HepG2 (cell line): ENCODE data around the gene VPS9D1. TPM values are rescaled to one million over a fixed set of nuclear protein-coding genes. Genes with fewer than 3 reads are reported as not detected.

Experiments
- ATAC-seq: fragments of 200-7000 bp; cut with Tn5 transposase; 3 replicates; pipeline ENCODE4 v1.9.1; 2020; ENCODE audit warnings: mild to moderate bottlenecking, moderate library complexity
- BruUV-seq: library from RNA; stranded (reverse); fragments of 400-500 nt; replicated peaks from 2 replicates; lab custom pipeline; 2021; lab: Mats Ljungman, UMichigan
- CTCF ChIA-PET: fragments of 300-600 bp; formaldehyde crosslinking; extraction: SDS; loops from one replicate; lab custom pipeline; 2021; ENCODE audit warnings: low total read pairs, inconsistent platforms, low intra/inter-chr PET ratio; lab: Yijun Ruan, JAX
- POLR2A ChIA-PET: fragments of 350-600 bp; sonication (Branson Sonifier 250); formaldehyde crosslinking; loops from one replicate; lab custom pipeline; 2020; ENCODE audit warnings: antibody characterized with exemption, inconsistent platforms; lab: Yijun Ruan, JAX
- DNase-seq: peaks from one replicate; pipeline ENCODE4 v3.0.0-alpha.2; 2015; ENCODE audit warnings: low spot score
- FAIRE-seq: peaks from 3 replicates; lab custom pipeline; 2011; peaks lifted over from hg19 to GRCh38; lab: Jason Lieb, UNC
- H2AFZ ChIP-seq: one replicate; pipeline ENCODE4 v1.6.1; 2011; ENCODE audit warnings: low read length, inconsistent platforms
- H3K27ac ChIP-seq: fragments of 300-600 bp; 3 replicates; pipeline ENCODE4 v1.8.0; 2011; ENCODE audit warnings: mixed run types, mild to moderate bottlenecking, mixed read lengths, low read length, inconsistent platforms; ENCODE audit not compliant: insufficient read depth; ENCODE audit errors: extremely low read length
- H3K27me3 ChIP-seq, 2 experiments: fragments of 200-600 bp in 1 of 2; 2 replicates in 1 of 2; 3 replicates in 1 of 2; pipeline versions ENCODE4 v1.6.0 to v1.8.0; 2011; ENCODE audit warnings: low read length in 2 of 2, mild to moderate bottlenecking in 2 of 2, moderate library complexity in 2 of 2, inconsistent platforms in 1 of 2; ENCODE audit not compliant: insufficient read depth in 2 of 2, control insufficient read depth in 1 of 2
- H3K36me3 ChIP-seq, 2 experiments: fragments of 200-600 bp in 1 of 2; replicated peaks in 1 of 2; 2 replicates in 1 of 2; 3 replicates in 1 of 2; pipeline versions ENCODE4 v1.5.1 to v1.8.0; 2011; ENCODE audit warnings: low read length in 2 of 2, inconsistent platforms in 1 of 2; ENCODE audit not compliant: insufficient read depth in 2 of 2, control insufficient read depth in 1 of 2
- H3K4me1 ChIP-seq: 2 replicates; pipeline ENCODE4 v1.5.1; 2012; ENCODE audit warnings: low read length, inconsistent platforms; ENCODE audit not compliant: insufficient read depth
- H3K4me2 ChIP-seq: 2 replicates; pipeline ENCODE4 v1.6.0; 2011; ENCODE audit warnings: low read depth, low read length, inconsistent platforms
- H3K4me3 ChIP-seq, 3 experiments: fragments of 200-600 bp in 1 of 3; sonication (generic), shearing (Covaris generic) in 1 of 3; replicated peaks in 1 of 3; 2 replicates each; pipeline ENCODE4 v1.5.1; 2011 to 2016; ENCODE audit warnings: low read length in 3 of 3, inconsistent platforms in 2 of 3, low read depth in 2 of 3, mild to moderate bottlenecking in 2 of 3, control low read depth in 1 of 3, mixed read lengths in 1 of 3; ENCODE audit not compliant: insufficient read depth in 1 of 3
- H3K79me2 ChIP-seq: one replicate; pipeline ENCODE4 v1.6.1; 2011; ENCODE audit warnings: low read length, inconsistent platforms; ENCODE audit not compliant: insufficient read depth
- H3K9ac ChIP-seq: 2 replicates; pipeline ENCODE4 v1.6.0; 2011; ENCODE audit warnings: mild to moderate bottlenecking, low read depth, low read length, inconsistent platforms; ENCODE audit not compliant: insufficient read depth
- H3K9me3 ChIP-seq: 2 replicates; pipeline ENCODE4 v1.5.1; 2012; ENCODE audit warnings: mild to moderate bottlenecking, low read length
- H4K20me1 ChIP-seq: 2 replicates; pipeline ENCODE4 v1.6.0; 2011; ENCODE audit warnings: inconsistent platforms, mild to moderate bottlenecking, low read length, moderate library complexity; ENCODE audit not compliant: insufficient read depth
- AGO2 ChIP-seq: fragments of 200-400 bp; formaldehyde crosslinking; optimal IDR thresholded peaks from 2 replicates; pipeline ENCODE3; 2017; ENCODE audit warnings: mild to moderate bottlenecking, low read depth, low read length, moderate library complexity
- BCL6 ChIP-seq: IDR thresholded peaks from 2 replicates; pipeline ENCODE4 v1.6.1; 2016; ENCODE audit warnings: missing genetic modification reagents, missing compliant biosample characterization
- BRD4 ChIP-seq: sonication (generic); formaldehyde crosslinking; IDR thresholded peaks from 2 replicates; pipeline ENCODE4 v1.4.0; 2020; ENCODE audit warnings: missing genetic modification reagents
- E2F5 ChIP-seq: sonication (generic); formaldehyde crosslinking; conservative IDR thresholded peaks from 2 replicates; pipeline ENCODE4 v1.4.0; 2020; ENCODE audit warnings: missing genetic modification reagents
- HMGXB3 ChIP-seq: sonication (generic); formaldehyde crosslinking; IDR thresholded peaks from 2 replicates; pipeline ENCODE4 v1.4.0; 2020; ENCODE audit warnings: missing genetic modification reagents, borderline replicate concordance
- HNRNPLL ChIP-seq: fragments of 200-400 bp; formaldehyde crosslinking; IDR thresholded peaks from 2 replicates; pipeline ENCODE4 v1.6.1; 2017; ENCODE audit warnings: mild to moderate bottlenecking, low read depth, low read length; ENCODE audit not compliant: poor library complexity, severe bottlenecking
- HOXA9 ChIP-seq: sonication (generic); formaldehyde crosslinking; IDR thresholded peaks from 2 replicates; pipeline ENCODE4 v1.8.1; 2022; ENCODE audit warnings: missing genetic modification reagents, mild to moderate bottlenecking, moderate library complexity, borderline replicate concordance
- POLR2A ChIP-seq, 2 experiments: IDR thresholded peaks; 2 replicates each; pipeline ENCODE4 v1.6.1; 2011; ENCODE audit warnings: low read depth in 2 of 2, low read length in 2 of 2, mild to moderate bottlenecking in 1 of 2, moderate library complexity in 1 of 2; ENCODE audit not compliant: insufficient read depth in 1 of 2
- RBFOX2 ChIP-seq: fragments of 200-400 bp; formaldehyde crosslinking; IDR thresholded peaks from 2 replicates; pipeline ENCODE4 v1.6.1; 2017; ENCODE audit warnings: low read depth, mild to moderate bottlenecking, low read length
- SALL2 ChIP-seq: sonication (generic); formaldehyde crosslinking; IDR thresholded peaks from 2 replicates; pipeline ENCODE4 v1.8.1; 2023; ENCODE audit warnings: mild to moderate bottlenecking, missing genetic modification reagents, inconsistent platforms
- ZBTB34 ChIP-seq: sonication (generic); formaldehyde crosslinking; IDR thresholded peaks from 2 replicates; pipeline ENCODE4 v1.8.0; 2022; ENCODE audit warnings: mild to moderate bottlenecking, missing genetic modification reagents
- ZNF607 ChIP-seq: sonication (generic); formaldehyde crosslinking; IDR thresholded peaks from 2 replicates; pipeline ENCODE4 v1.5.1; 2020; ENCODE audit warnings: missing genetic modification reagents, mild to moderate bottlenecking, borderline replicate concordance
- ZNF768 ChIP-seq: sonication (generic); formaldehyde crosslinking; IDR thresholded peaks from 2 replicates; pipeline ENCODE4 v1.4.0; 2020; ENCODE audit warnings: missing genetic modification reagents
- WGBS: methylation state at CpG from one replicate; pipeline ENCODE4 v1.1.6; 2017; ENCODE audit warnings: low lambda C conversion rate; 5-methylcytosine and 5-hydroxymethylcytosine counted together
- in situ Hi-C: cut with HindIII; loops from 2 replicates; pipeline ENCODE4 v1.10.0; 2017; ENCODE audit warnings: low pct_unique_long_range_greater_than_20kb; ENCODE audit not compliant: extremely low pct_ligation_motif_present
- intact Hi-C: fragments of 100-400 bp; cut with micrococcal nuclease; formaldehyde crosslinking; loops from one replicate; pipeline ENCODE4 v1.10.0; 2022; ENCODE audit not compliant: unreplicated experiment
- polyA plus RNA-seq, 8 experiments: library from polyadenylated mRNA; depleted of rRNA in 3 of 8; stranded (reverse) in 7 of 8; unstranded in 1 of 8; fragments of >200 nt; fragmentation: Illumina TruSeq in 4 of 8; extraction: Trizol in 4 of 8; gene quantifications; 2 replicates each; pipeline versions ENCODE4 v1.2.1 to v1.2.3, GENCODE V29; 2011 to 2016; ENCODE audit warnings: low read depth in 4 of 8, missing spikeins in 1 of 8, mixed read lengths in 1 of 8; ENCODE audit not compliant: insufficient read depth in 1 of 8
- total RNA-seq, 5 experiments: library from RNA; depleted of rRNA; stranded (reverse); fragments of >200 nt; fragmentation: Illumina TruSeq; extraction: Trizol; gene quantifications; 2 replicates each; pipeline ENCODE4 v1.2.3, GENCODE V29; 2016; ENCODE audit warnings: low read depth in 1 of 5

VPS9D1 gene
- total and polyA plus RNA-seq, 2 of the 13 experiments (the other 11 are each of a cell fraction or from before 2014, with no cell fraction given): 10.1 to 13.2 TPM

- in situ Hi-C loops: no loop called here
- 0 out of 2 replicates have a peak, but pooled peaks have one; percentile 33 for TF ChIP-seq RBFOX2
- 0 out of 2 replicates have a peak, but pooled peaks have one; percentile 27 for TF ChIP-seq E2F5 (CRISPR knock-in tag)
- TF ChIP-seq ZNF607 (CRISPR knock-in tag): no peak
- peak; percentile 92 for TF ChIP-seq AGO2
- no peak for FAIRE-seq
- Histone ChIP-seq H3K4me1 (peaks cover 17% of the 10 kb centered on the region), H4K20me1 (no peaks in the 10 kb centered on the region), H3K36me3 (peaks cover 43 to 77% of the 10 kb centered on the region in 2 experiments), H3K9me3 (no peaks in the 10 kb centered on the region), H3K27me3 (no peaks in the 10 kb centered on the region), H3K27ac (no peak overlapping the region), H3K4me2 (no peak overlapping the region), H3K4me3 (no peak overlapping the region), H2AFZ (no peak overlapping the region), H3K9ac (no peak overlapping the region), H3K79me2 (no peaks in the 10 kb centered on the region)
- ChIA-PET CTCF (no interaction called here), POLR2A (no interaction called here)
- ATAC-seq: no peak
- BruUV-seq: no TSS peak
- intact Hi-C loops: no loop called here
- no peak for DNase-seq
- 93% methylated on average over 21 of the region's 21 CpGs for WGBS
Measured at GRCh38 chr16:89733792-89734191, 13.1 kb upstream of the VPS9D1 start.

GRCh38 chr16:89733322-89733721, 12.6 kb upstream of the VPS9D1 start:
- intact Hi-C loops: no loop called here
- BruUV-seq: no TSS peak
- TF ChIP-seq BRD4 (CRISPR knock-in tag) (no peak), SALL2 (CRISPR knock-in tag) (no peak), HMGXB3 (CRISPR knock-in tag) (no peak), HOXA9 (no peak), ZBTB34 (CRISPR knock-in tag) (no peak), BCL6 (CRISPR knock-in tag) (no peak), POLR2A (IDR thresholded peaks at IDR 0.05; ENCODE audit: insufficient read depth in 1 of 2, low read depth in 2 of 2, low read length in 2 of 2) (peak in 1 of 2 experiments; percentile 54; a peak in 1 of 4 replicates), ZNF768 (CRISPR knock-in tag) (0 out of 2 replicates have a peak, but pooled peaks have one; percentile 16), HNRNPLL (no peak)

More at GRCh38 chr16:89733322-89733721, 12.6 kb upstream of the VPS9D1 start:
- Histone ChIP-seq H3K27me3 (no peaks in the 10 kb centered on the region), H4K20me1 (no peaks in the 10 kb centered on the region), H3K9ac (no peak overlapping the region), H3K27ac (no peak overlapping the region), H3K4me3 (no peak overlapping the region), H3K36me3 (peaks cover 41 to 75% of the 10 kb centered on the region in 2 experiments), H3K79me2 (no peaks in the 10 kb centered on the region), H3K4me1 (peaks cover 21% of the 10 kb centered on the region), H3K9me3 (no peaks in the 10 kb centered on the region), H3K4me2 (no peak overlapping the region), H2AFZ (no peak overlapping the region)
- ChIA-PET CTCF (no interaction called here), POLR2A (no interaction called here)
- FAIRE-seq (no peak), DNase-seq (no peak), ATAC-seq (no peak)
- 96% methylated on average over 15 of the region's 17 CpGs for WGBS
- in situ Hi-C loops: no loop called here
